Activated CD4-positive, alpha-beta T cell treated with anti-CD3 and anti-CD28 coated beads for 48 hours (primary cell): ENCODE measurements around the gene TTC19.
"Not testable (repeated sequence)": the region's sequence is repeated elsewhere in the genome, so short reads cannot be mapped to it uniquely, and the experiment has no call there.

Source experiments
- DNase-seq: peaks from one replicate; pipeline ENCODE4 v3.0.0-alpha.2; 2020

TTC19 gene

DNA sequence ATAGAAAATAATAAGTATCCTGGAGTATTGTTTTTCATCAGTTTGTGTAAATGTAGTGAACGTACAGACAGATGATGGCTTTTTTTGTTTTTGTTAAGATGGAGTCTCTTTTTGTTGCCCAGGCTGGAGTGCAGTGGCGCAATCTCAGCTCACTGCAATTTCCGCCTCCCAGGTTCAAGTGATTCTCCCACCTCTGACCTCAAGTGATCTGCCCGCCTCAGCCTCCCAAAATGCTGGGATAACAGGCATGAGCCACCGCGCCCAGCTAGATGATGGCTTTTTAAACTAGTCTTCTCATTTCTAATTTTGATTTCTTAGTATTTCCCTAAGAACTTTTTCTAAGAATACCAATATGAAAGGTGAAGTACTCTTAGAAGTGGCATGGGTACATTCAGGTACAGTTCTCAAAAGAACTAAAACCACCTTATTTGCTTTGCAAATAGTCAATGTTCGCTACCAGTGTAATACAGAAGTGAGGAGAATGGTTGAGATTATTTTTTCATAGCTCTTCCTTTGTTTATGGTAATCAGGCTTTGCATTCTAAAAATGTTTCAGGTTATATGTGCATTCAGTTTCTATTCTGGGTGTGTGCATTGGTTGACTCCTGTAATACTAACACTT lies 34.2 kb downstream of the TTC19 start:
- DNase-seq: no peak

DNA sequence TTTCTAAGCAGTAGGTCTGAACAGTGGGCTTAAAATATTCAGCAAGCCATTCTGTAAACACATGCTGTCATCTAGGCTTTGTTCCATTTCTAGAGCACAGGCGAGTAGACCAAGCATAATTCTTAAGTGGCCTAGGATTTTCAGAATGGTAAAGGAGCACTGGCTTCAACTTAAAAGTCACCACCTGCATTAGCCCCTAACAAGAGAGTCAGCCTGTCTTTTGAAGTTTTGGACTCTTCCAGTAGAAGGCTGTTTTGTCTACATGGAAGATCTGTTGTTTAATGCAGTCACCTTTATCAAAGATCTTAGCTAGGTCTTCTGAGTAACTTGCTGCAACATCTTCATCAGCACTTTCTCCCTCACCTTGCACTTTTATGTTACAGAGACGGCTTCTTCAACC lies 36.6 kb downstream of the TTC19 start:
- DNase-seq: no peak

DNA sequence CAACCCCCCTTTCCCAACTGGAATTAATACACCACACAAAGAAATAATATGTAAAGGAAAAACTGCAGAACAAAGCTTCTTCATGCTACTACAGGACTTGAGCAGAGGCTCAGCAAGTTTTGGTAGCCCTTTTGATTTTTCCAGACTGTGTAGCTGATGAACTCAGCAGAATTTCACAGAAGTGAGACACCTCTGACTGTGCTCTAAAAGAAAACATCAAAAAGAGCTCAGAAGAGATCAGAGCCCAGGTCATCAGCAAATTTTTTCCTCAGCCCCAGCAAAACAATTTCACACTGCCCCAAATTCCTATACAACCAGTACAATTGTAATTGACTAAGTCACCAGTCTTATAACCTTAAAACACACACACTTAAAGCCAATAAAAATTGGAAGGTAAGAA lies 38.0 kb downstream of the TTC19 start:
- no peak for DNase-seq

DNA sequence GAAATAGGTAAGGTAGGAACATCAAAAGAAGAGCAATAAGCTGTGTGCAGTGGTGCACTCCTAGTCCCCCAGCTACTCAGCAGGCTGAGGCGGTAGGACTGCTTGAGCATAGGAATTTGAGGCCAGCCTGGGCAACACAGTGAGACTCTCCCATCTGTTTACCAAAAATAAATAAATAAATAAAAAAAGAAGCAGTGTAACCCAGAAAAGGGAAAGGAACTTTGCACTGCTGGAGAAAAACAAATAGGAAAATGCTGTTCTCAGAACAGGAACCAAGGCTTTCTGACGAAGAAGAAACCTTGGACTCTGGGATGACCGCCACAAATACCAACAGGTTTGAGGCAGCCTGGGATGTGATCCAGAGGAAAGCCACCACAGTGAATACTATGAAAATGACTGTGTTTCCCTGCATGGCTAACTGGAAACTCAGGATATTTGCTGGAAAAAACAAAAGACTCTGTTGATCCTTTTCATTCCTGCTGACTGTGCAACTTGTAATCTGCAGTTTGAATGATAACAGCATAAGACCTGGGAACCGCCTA lies 41.2 kb downstream of the TTC19 start:
- DNase-seq: no peak

DNA sequence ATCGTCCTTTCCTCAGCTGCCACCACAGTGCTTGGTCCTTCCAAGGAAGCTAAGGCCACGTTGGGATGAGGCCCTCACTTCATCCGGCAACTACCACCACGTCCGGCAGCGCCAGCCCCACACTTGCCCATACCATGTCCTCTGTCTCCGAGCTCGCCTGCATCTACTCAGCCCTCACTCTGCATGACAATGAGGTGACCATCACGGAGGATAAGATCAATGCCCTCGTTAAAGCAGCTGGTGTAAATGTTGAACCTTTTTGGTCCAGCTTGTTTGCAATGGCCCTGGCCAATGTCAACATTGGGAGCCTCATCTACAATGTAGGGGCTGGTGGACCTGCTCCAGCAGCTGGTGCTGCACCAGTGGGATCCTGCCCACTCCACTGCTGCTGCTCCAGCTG lies 44.9 kb downstream of the TTC19 start:
- no peak for DNase-seq

DNA sequence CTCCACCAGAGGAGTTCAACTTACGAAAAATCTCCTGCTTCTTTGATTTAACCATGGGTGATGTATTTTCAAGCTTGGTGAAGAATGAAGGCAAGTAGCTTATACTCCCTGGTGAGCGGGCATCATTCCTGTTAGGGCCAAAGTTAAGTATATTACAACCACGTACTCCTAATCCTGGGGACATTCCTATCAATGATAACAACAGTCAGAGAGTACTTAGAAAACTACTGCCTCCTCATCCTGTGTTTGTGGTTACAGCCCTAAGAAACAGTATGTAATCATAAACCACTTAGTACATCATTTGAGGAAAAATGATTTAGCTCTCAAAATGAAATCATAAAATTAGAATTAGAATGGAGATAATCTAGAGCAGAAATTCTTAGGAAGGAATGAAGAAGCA lies 47.3 kb downstream of the TTC19 start:
- no peak for DNase-seq

DNA sequence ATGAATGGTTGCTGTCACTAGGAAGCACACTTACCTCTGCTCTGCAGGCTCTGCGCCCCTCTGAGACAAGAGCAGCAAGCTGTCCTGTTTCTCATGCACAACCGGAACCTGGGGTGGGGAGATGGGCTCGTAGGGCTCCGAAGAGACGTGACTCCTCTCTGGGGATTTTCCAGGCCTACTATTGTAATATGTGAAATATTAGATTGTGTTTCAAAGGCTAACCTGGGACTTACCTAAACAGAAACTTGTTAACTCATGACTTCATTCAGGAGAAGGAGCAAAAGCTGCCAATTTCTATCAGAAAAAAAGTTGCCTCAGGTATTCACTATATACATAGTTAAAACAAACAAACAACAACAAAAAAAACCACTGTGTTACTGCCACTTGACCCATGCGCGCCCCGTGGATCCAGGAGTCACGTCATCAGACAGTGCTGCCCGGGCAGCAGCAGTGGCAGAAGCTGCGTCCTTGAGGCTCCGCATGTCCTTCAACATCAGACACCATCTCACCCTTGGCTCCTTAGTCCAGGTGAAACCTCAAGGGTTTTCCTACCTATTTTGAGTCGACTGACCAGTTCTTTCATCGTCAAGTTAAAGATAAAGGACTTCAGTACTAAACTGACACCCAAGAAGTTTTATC lies 49.3 kb downstream of the TTC19 start:
- DNase-seq: no peak

DNA sequence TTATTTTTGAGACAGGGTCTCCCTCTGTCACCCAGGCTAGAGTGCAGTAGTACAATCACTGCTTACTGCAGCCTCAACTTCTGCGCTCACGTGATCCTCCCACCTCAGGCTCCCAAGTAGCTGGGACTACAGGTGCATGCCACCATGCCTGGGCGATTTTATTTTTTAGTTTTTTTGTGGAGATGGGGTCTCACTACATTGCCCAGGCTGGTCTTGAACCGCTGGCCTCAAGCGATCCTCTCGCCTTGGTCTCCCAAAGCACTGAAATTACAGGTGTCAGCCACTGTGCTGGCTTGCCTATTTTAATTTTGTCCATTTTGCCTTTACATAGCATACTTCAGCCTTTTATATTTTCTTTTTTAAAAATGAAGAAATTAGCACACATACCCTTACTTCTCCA lies 51.2 kb downstream of the TTC19 start:
- no peak for DNase-seq

DNA sequence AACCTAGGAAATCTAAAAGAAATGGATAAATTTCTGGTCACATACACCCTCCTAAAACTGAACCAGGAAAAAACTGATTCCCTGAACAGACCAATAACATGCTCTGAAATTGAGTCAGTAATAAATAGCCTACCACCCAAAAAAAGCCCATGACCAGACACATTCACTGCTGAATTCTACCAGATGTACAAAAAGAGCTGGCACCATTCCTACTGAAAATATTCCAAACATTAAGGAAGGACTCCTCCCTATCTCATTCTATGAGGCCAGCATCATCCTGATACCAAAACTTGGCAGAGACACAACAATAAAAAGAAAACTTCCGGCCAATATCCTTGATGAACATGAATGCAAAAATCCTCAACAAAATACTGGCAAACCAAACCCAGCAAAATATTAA lies 52.9 kb downstream of the TTC19 start:
- DNase-seq: no peak

DNA sequence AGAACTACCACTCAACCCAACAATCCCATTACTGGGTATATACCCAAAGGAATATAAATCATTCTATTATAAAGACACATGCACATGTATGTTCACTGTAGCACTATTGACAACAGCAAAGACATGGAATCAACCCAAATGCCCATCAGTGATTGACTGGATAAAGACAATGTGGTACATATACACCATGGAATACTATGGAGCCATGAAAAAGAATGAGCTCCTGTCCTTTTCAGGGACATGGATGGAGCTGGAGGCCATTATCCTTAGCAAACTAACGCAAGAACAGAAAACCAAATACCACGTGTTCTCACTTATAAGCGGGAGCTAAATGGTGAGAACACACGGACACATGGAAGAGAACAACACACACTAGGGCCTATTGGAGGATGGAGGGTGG lies 55.5 kb downstream of the TTC19 start:
- not testable (repeated sequence) for DNase-seq

DNA sequence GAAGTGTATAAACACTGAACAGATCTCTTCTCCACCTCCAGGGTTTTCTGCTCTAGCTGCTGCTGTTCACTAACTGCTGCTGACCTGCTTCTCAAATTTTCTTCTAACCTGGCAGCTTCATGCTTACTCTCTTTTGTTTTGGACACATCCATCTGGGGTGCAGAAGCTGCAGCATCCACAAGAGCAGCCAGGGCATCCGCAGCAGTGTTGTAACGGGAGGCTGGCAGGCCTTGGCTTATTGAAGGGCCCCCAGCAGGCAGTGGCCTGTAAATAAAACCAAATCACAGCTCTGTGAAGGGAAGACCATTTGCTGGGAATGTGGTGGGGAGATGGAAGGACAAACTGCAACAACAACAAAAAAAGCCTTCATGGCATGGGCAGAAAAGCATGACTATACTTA lies 62.0 kb downstream of the TTC19 start:
- DNase-seq: no peak

DNA sequence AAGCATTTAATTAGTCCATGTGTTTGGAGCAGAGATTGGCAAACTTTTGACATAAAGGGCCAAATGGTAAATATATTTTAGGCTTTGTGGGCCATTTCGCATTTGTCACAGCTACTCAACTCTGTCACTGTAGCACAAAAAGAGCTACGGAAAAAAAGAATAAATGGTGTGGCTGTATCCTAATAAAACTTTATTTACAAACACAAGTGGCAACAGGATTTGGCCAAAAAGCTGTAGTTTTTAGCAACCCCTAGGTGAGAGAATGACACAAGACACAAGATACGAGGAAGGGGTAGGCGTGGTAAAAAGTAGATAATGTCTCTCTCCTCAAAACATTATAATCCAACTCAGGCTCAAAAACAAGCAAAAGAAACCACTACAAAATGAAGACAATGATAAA lies 66.5 kb downstream of the TTC19 start:
- DNase-seq: no peak

DNA sequence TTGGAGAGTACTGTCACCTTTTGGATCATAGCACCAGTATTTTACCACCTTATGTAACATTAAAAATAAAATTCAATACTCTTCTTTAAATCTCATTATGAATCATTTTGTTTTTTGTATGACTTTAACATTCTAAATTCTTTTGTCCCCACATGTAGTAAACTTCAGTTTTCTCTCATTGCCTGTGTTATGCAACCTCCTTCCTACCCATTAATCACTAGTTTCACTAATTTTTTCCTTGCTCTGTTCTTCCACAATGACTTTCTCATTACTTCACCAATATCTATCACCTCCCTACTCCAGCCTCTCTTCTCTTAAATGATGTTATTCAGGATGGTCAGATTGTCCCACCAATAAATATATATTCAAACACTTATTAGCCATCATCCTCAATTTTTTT lies 68.7 kb downstream of the TTC19 start:
- no peak for DNase-seq

DNA sequence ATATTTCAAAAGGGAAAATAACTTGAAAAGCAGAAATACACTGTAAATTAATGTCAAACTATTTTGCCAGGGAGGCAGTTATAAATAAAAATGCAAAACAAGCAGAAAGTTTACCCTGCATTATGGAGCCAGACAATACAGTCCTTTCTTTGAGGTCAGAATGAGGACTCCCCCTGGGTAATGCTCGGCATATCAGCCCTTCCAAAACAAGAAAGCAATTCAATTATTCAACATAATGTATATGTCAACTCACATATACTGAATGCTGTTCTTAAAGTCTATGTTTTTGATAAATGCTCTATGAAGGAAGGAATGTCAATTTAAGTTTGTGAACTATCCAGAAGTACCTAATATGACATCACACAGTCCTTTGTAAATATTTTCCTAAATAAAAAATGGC lies 72.4 kb downstream of the TTC19 start:
- DNase-seq: no peak

DNA sequence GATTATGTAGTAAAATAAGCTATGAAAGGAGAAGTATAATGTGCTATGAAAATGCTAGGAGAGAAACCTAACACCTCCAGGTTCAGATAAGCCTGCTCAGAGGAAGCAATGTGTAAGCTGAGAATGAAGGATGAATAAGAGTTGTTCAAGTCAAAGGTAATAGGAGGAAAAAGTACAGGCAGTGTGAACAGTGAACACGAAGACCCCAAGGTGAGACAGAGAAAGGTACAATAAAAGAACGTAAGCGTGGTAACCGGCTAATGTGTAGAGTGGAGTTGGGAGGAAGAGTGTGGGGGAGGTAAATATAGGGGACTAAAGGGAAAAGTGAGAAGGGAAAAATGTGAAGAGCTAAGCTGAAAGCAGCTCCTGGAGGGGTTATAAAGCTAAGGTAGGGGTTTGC lies 74.2 kb downstream of the TTC19 start:
- no peak for DNase-seq

DNA sequence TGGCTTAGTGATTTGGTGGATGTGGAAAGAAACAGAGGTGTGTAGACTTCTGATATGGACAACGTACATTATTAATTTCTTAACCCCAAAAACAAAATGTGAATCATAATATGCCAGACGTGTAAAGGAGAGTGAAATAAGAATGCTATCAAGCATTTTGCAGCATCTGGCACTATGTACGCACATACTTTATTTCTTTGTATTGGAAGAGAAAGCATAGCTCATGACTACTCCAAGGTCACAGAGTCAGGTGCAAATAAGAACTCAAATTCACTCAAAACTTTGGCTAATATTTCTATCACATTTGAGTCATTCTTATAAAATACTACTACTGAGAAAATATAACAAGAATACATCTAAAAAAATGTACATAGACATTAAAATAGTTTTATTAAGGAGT lies 74.8 kb downstream of the TTC19 start:
- DNase-seq: no peak

DNA sequence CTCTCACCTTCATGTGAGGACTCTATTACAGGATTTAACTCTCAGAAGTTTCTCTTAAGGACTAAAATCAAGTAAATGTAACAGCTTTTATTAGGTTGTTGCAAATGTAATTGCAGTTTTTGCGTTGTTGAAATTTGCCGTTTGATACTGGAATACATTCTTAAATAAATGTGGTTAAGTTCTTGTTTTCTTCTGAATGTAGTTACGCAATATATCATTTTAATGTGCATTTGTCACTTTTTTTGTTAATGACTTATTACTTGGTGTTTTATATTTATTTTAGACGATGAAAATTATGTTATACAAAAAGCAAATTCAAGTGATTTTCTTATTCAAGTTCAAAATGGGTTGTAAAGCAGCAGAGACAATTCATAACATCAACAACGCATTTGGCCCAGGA lies 76.3 kb downstream of the TTC19 start:
- DNase-seq: no peak
